GM12878 (cell line): ENCODE measurements around the gene PAM. TPM values are rescaled to one million over a fixed set of nuclear protein-coding genes. Genes with fewer than 3 reads are reported as not detected.

Source experiments
- ATAC-seq: fragments of 200-7000 bp; cut with Tn5 transposase; 3 replicates; pipeline ENCODE4 v1.9.1; 2020; ENCODE audit warnings: mild to moderate bottlenecking, moderate library complexity
- BruUV-seq: library from RNA; stranded (reverse); fragments of 400-500 nt; replicated peaks from 2 replicates; lab custom pipeline; 2021; lab: Mats Ljungman, UMichigan
- CTCF ChIA-PET: fragments of 300-600 bp; sonication (Branson Sonifier 250); formaldehyde crosslinking; extraction: SDS; loops from one replicate; lab custom pipeline; 2021; ENCODE audit warnings: inconsistent platforms; lab: Yijun Ruan, JAX
- POLR2A ChIA-PET: fragments of 350-600 bp; formaldehyde crosslinking; extraction: SDS; loops from one replicate; lab custom pipeline; 2021; ENCODE audit warnings: inconsistent platforms; lab: Charles Lee
- RAD21 ChIA-PET: fragments of 300-600 bp; sonication (Branson Sonifier 250); formaldehyde crosslinking; loops from one replicate; lab custom pipeline; 2023; ENCODE audit warnings: antibody characterized with exemption; ENCODE audit not compliant: unreplicated experiment; lab: Charles Lee
- SMC1A ChIA-PET: fragments of 300-600 bp; sonication (Branson Sonifier 250); formaldehyde crosslinking; loops from one replicate; lab custom pipeline; 2023; ENCODE audit not compliant: unreplicated experiment, uncharacterized antibody; lab: Charles Lee
- DNase-seq: peaks from one replicate; pipeline ENCODE4 v3.0.0-alpha.2; 2011; ENCODE audit warnings: low read depth, low spot score
- FAIRE-seq: peaks from 3 replicates; lab custom pipeline; 2011; peaks lifted over from hg19 to GRCh38; lab: Jason Lieb, UNC
- H2AFZ ChIP-seq: 2 replicates; pipeline ENCODE4 v1.6.0; 2011; ENCODE audit warnings: low read depth, low read length, control low read depth; ENCODE audit not compliant: control insufficient read depth
- H3K27ac ChIP-seq: 2 replicates; pipeline ENCODE4 v1.5.1; 2011; ENCODE audit warnings: control low read depth; ENCODE audit not compliant: control insufficient read depth, insufficient read depth
- H3K27me3 ChIP-seq, 2 experiments: replicated peaks in 1 of 2; 2 replicates each; pipeline versions ENCODE4 v1.6.0 to v1.6.1; 2011; ENCODE audit warnings: low read length in 1 of 2; ENCODE audit not compliant: control insufficient read depth in 2 of 2, insufficient read depth in 2 of 2
- H3K36me3 ChIP-seq, 2 experiments: 2 replicates each; pipeline ENCODE4 v1.5.1; 2011; ENCODE audit warnings: low read length in 1 of 2; ENCODE audit not compliant: control insufficient read depth in 2 of 2, insufficient read depth in 2 of 2
- H3K4me1 ChIP-seq: 2 replicates; pipeline ENCODE4 v1.6.1; 2011; ENCODE audit warnings: mild to moderate bottlenecking, low read length, moderate library complexity, mixed read lengths; ENCODE audit not compliant: control insufficient read depth, insufficient read depth
- H3K4me2 ChIP-seq: 2 replicates; pipeline ENCODE4 v1.6.0; 2011; ENCODE audit warnings: control low read depth; ENCODE audit not compliant: control insufficient read depth, insufficient read depth
- H3K4me3 ChIP-seq: fragments of 200-600 bp; sonication (generic); 2 replicates; pipeline ENCODE4 v1.5.1; 2016
- H3K79me2 ChIP-seq: 2 replicates; pipeline ENCODE4 v1.6.0; 2011; ENCODE audit warnings: low read length; ENCODE audit not compliant: control insufficient read depth, insufficient read depth
- H3K9ac ChIP-seq: 2 replicates; pipeline ENCODE4 v1.8.0; 2011; ENCODE audit warnings: low read length, control low read depth, mixed read lengths; ENCODE audit not compliant: control insufficient read depth, insufficient read depth
- H3K9me3 ChIP-seq: replicated peaks from 3 replicates; pipeline ENCODE4 v1.5.1; 2011; ENCODE audit warnings: mild to moderate bottlenecking, low read length; ENCODE audit not compliant: control insufficient read depth, insufficient read depth
- H4K20me1 ChIP-seq: 2 replicates; pipeline ENCODE4 v1.6.0; 2011; ENCODE audit not compliant: control insufficient read depth, insufficient read depth
- BACH1 ChIP-seq: fragments of 450-650 bp; IDR thresholded peaks from 2 replicates; pipeline ENCODE4 v1.6.1; 2017; ENCODE audit warnings: mild to moderate bottlenecking, borderline replicate concordance
- EP300 ChIP-seq, 2 experiments: fragments of 150-350 bp in 1 of 2; IDR thresholded peaks; 2 replicates each; pipeline ENCODE4 v1.6.1; 2011 to 2012; ENCODE audit warnings: low read depth in 2 of 2, low read length in 2 of 2, borderline replicate concordance in 1 of 2, improper control_type of control experiment in 1 of 2, inconsistent platforms in 1 of 2; ENCODE audit not compliant: control insufficient read depth in 1 of 2
- IKZF1 ChIP-seq: fragments of 450-650 bp; conservative IDR thresholded peaks from 2 replicates; pipeline ENCODE4 v1.6.1; 2017; ENCODE audit warnings: antibody characterized with exemption, mild to moderate bottlenecking
- KAT2A ChIP-seq: conservative IDR thresholded peaks from 2 replicates; pipeline ENCODE4 v1.6.1; 2011; ENCODE audit warnings: low read depth, low read length; ENCODE audit not compliant: control insufficient read depth
- NR2C1 ChIP-seq: fragments of 450-650 bp; IDR thresholded peaks from 2 replicates; pipeline ENCODE4 v1.6.1; 2017; ENCODE audit warnings: antibody characterized with exemption, mild to moderate bottlenecking, moderate library complexity
- POU2F2 ChIP-seq: IDR thresholded peaks from 3 replicates; pipeline ENCODE4 v1.6.1; 2011; ENCODE audit warnings: low read depth, mild to moderate bottlenecking, low read length, borderline replicate concordance
- SKIL ChIP-seq: fragments of 450-650 bp; IDR thresholded peaks from 2 replicates; pipeline ENCODE4 v1.6.1; 2017; ENCODE audit warnings: mild to moderate bottlenecking, low read depth, inconsistent platforms; ENCODE audit not compliant: poor library complexity, severe bottlenecking
- SMARCA5 ChIP-seq: fragments of 450-650 bp; IDR thresholded peaks from 2 replicates; pipeline ENCODE4 v1.6.1; 2017; ENCODE audit warnings: mild to moderate bottlenecking
- TARDBP ChIP-seq: IDR thresholded peaks from 2 replicates; pipeline ENCODE4 v1.6.1; 2016; ENCODE audit warnings: borderline replicate concordance
- ZBTB4 ChIP-seq: fragments of 450-650 bp; formaldehyde crosslinking; IDR thresholded peaks from 2 replicates; pipeline ENCODE4 v1.4.0; 2022; ENCODE audit warnings: mild to moderate bottlenecking, moderate library complexity
- WGBS: methylation state at CpG from one replicate; pipeline ENCODE4 v1.1.6; 2016; ENCODE audit warnings: low lambda C conversion rate; ENCODE audit not compliant: insufficient replicate concordance, insufficient coverage; ENCODE audit errors: missing lambda C conversion rate; 5-methylcytosine and 5-hydroxymethylcytosine counted together
- in situ Hi-C: fragments of 300-500 bp; cut with MboI; formaldehyde crosslinking; loops from 9 replicates; pipeline ENCODE4 v1.14.3; 2018; ENCODE audit warnings: mixed read lengths
- intact Hi-C: fragments of 100-400 bp; cut with micrococcal nuclease; formaldehyde crosslinking; loops from one replicate; pipeline ENCODE4 v1.14.2; 2022; ENCODE audit not compliant: unreplicated experiment
- polyA plus RNA-seq, 11 experiments: library from polyadenylated mRNA; depleted of rRNA in 4 of 11; unstranded in 6 of 11; stranded (reverse) in 5 of 11; fragments of >200 nt; fragmentation: Nextera tagmentation in 4 of 11; fragmentation: Illumina TruSeq in 1 of 11; extraction: Ambion mirVana in 4 of 11; extraction: Trizol in 1 of 11; gene quantifications; 1 replicate in 1 of 11; 2 replicates in 10 of 11; pipeline versions ENCODE4 v1.2.1 to v1.2.3, GENCODE V29; 2011 to 2016; ENCODE audit warnings: inconsistent platforms in 2 of 11, missing spikeins in 2 of 11, low read depth in 1 of 11
- total RNA-seq, 4 experiments: library from RNA; depleted of rRNA in 3 of 4; stranded (reverse); fragments of >200 nt in 3 of 4; fragmentation: Illumina TruSeq in 1 of 4; extraction: Trizol in 1 of 4; gene quantifications; 2 replicates each; pipeline versions ENCODE4 v1.2.1 to v1.2.3, GENCODE V29; 2013 to 2021
- TF ChIP-seq, protein P1 (sequence below): IDR thresholded peaks from 2 replicates; pipeline ENCODE4 v1.6.1; 2011; ENCODE audit warnings: low read depth, mild to moderate bottlenecking, low read length, moderate library complexity, borderline replicate concordance; ENCODE audit errors: extremely low read depth
- TF ChIP-seq, protein P2 (sequence below): fragments of 450-650 bp; IDR thresholded peaks from 2 replicates; pipeline ENCODE4 v1.6.1; 2016; ENCODE audit warnings: mild to moderate bottlenecking
- TF ChIP-seq, protein P3 (sequence below): fragments of 450-650 bp; conservative IDR thresholded peaks from 2 replicates; pipeline ENCODE4 v1.6.1; 2017; ENCODE audit warnings: mild to moderate bottlenecking, moderate library complexity

The PAM gene
- total and polyA plus RNA-seq, 10 of the 15 experiments (the other 5 are each of a cell fraction or from before 2014, with no cell fraction given), result 5.5 to 72.5 (median 15.4) TPM

GRCh38 chr5:102826629-102827028, 71.5 kb downstream of the PAM start (continued):
- TF ChIP-seq BACH1, result no peak

- Histone ChIP-seq H3K27me3 (no peaks in the 10 kb centered on the region), H4K20me1 (no peaks in the 10 kb centered on the region), H3K79me2 (no peaks in the 10 kb centered on the region), H3K9ac (no peak overlapping the region), H2AFZ (no peak overlapping the region), H3K4me1 (no peaks in the 10 kb centered on the region), H3K9me3 (no peaks in the 10 kb centered on the region; the same call in 1 of the 3 replicates), H3K4me3 (no peak overlapping the region), H3K4me2 (no peak overlapping the region), H3K27ac (no peak overlapping the region), H3K36me3 (no peaks in the 10 kb centered on the region)
- POLR2A ChIA-PET, result no interaction called here
- FAIRE-seq (no peak), DNase-seq (no peak), ATAC-seq (no peak)
- BruUV-seq, result no TSS peak
- CTCF ChIA-PET, result interaction anchor here (1.6 kb wide), 1 partner anchor 12 kb away, joined by 3 read pairs; no protein-coding TSS in a partner anchor
- intact Hi-C loops, result no loop called here
- WGBS, result 55% methylated on average over 2 of the region's 2 CpGs
- in situ Hi-C loops, result no loop called here
- RAD21 ChIA-PET, result interaction anchor here (1.0 kb wide), 1 partner anchor 37 kb away, joined by 3 read pairs; no protein-coding TSS in a partner anchor
- SMC1A ChIA-PET, result interaction anchor here (1.1 to 2.1 kb wide), 4 partner anchors 10 to 67 kb away, joined by 3 to 7 read pairs (median 5); no protein-coding TSS in a partner anchor
- TF ChIP-seq IKZF1 (no peak), ZBTB4 (CRISPR knock-in tag) (no peak), EP300 (IDR thresholded peaks at IDR 0.05; ENCODE audit: borderline replicate concordance in 1 of 2, control insufficient read depth in 1 of 2, low read depth in 2 of 2, low read length in 2 of 2) (no peak), SKIL (no peak), SMARCA5 (no peak), POU2F2 (no peak), TARDBP (no peak), NR2C1 (no peak), KAT2A (no peak)
- TF ChIP-seq, protein P1, sequence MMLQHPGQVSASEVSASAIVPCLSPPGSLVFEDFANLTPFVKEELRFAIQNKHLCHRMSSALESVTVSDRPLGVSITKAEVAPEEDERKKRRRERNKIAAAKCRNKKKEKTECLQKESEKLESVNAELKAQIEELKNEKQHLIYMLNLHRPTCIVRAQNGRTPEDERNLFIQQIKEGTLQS, result no peak
- TF ChIP-seq, protein P2, sequence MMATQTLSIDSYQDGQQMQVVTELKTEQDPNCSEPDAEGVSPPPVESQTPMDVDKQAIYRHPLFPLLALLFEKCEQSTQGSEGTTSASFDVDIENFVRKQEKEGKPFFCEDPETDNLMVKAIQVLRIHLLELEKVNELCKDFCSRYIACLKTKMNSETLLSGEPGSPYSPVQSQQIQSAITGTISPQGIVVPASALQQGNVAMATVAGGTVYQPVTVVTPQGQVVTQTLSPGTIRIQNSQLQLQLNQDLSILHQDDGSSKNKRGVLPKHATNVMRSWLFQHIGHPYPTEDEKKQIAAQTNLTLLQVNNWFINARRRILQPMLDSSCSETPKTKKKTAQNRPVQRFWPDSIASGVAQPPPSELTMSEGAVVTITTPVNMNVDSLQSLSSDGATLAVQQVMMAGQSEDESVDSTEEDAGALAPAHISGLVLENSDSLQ, result no peak
- TF ChIP-seq, protein P3, sequence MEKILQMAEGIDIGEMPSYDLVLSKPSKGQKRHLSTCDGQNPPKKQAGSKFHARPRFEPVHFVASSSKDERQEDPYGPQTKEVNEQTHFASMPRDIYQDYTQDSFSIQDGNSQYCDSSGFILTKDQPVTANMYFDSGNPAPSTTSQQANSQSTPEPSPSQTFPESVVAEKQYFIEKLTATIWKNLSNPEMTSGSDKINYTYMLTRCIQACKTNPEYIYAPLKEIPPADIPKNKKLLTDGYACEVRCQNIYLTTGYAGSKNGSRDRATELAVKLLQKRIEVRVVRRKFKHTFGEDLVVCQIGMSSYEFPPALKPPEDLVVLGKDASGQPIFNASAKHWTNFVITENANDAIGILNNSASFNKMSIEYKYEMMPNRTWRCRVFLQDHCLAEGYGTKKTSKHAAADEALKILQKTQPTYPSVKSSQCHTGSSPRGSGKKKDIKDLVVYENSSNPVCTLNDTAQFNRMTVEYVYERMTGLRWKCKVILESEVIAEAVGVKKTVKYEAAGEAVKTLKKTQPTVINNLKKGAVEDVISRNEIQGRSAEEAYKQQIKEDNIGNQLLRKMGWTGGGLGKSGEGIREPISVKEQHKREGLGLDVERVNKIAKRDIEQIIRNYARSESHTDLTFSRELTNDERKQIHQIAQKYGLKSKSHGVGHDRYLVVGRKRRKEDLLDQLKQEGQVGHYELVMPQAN, result no peak
Observed at GRCh38 chr5:102830241-102830640, 75.1 kb downstream of the PAM start.
